Stimulated activated memory B cell treated with anti-CD40 and anti-IgM and Interleukin-4, amounts not matched to agents 10 μg/mL and 1 μg/mL and 100 μg/mL, for 72 hours (primary cell): ENCODE data around the gene RGS3.

Source experiments
- ATAC-seq: fragments of 150-1000 bp; cut with Tn5 transposase; 2 replicates; pipeline ENCODE4 v1.10.0; 2021
- H3K27ac Mint-ChIP-seq: one replicate; pipeline ENCODE4 v1.8.0; 2022; ENCODE audit warnings: mild to moderate bottlenecking, mixed read lengths
- H3K27me3 Mint-ChIP-seq: one replicate; pipeline ENCODE4 v1.8.0; 2022; ENCODE audit warnings: mixed read lengths
- H3K36me3 Mint-ChIP-seq: one replicate; pipeline ENCODE4 v1.8.0; 2022; ENCODE audit warnings: mixed read lengths
- H3K4me1 Mint-ChIP-seq: one replicate; pipeline ENCODE4 v1.8.0; 2022; ENCODE audit warnings: mixed read lengths
- H3K4me3 Mint-ChIP-seq: one replicate; pipeline ENCODE4 v1.8.0; 2022; ENCODE audit warnings: mild to moderate bottlenecking, moderate library complexity, mixed read lengths
- H3K9me3 Mint-ChIP-seq: one replicate; pipeline ENCODE4 v1.8.0; 2022; ENCODE audit warnings: mixed read lengths

The RGS3 gene

GRCh38 chr9:113613815-113614413, 150.4 kb downstream of the RGS3 start:
- Mint-ChIP-seq H3K36me3 (no peaks in the 10 kb centered on the region), H3K4me1 (peaks cover 55% of the 10 kb centered on the region), H3K4me3 (no peak overlapping the region), H3K27ac (peak overlapping the region; percentile 92), H3K27me3 (no peaks in the 10 kb centered on the region), H3K9me3 (no peaks in the 10 kb centered on the region)
- no peak for ATAC-seq

- Mint-ChIP-seq H3K9me3 (no peaks in the 10 kb centered on the region), H3K4me3 (peak overlapping the region; percentile 68), H3K27ac (peak overlapping the region; percentile 92), H3K4me1 (peaks cover 66% of the 10 kb centered on the region), H3K27me3 (no peaks in the 10 kb centered on the region), H3K36me3 (no peaks in the 10 kb centered on the region)
- peak; percentile 84 for ATAC-seq
Observed at GRCh38 chr9:113614843-113615648, 151.5 kb downstream of the RGS3 start.

- ATAC-seq: no peak
- no peaks in the 10 kb centered on the region for H3K27me3 Mint-ChIP-seq
- peak overlapping the region; percentile 92 for H3K27ac Mint-ChIP-seq
- H3K4me3 Mint-ChIP-seq: no peak overlapping the region
- H3K4me1 Mint-ChIP-seq: peaks cover 77% of the 10 kb centered on the region
- no peaks in the 10 kb centered on the region for H3K9me3 Mint-ChIP-seq
- H3K36me3 Mint-ChIP-seq: no peaks in the 10 kb centered on the region
Observed at GRCh38 chr9:113616116-113616515, 152.6 kb downstream of the RGS3 start.

- Mint-ChIP-seq H3K4me3 (no peak overlapping the region), H3K27ac (peak overlapping the region; percentile 92), H3K9me3 (no peaks in the 10 kb centered on the region), H3K4me1 (peaks cover 83% of the 10 kb centered on the region), H3K36me3 (no peaks in the 10 kb centered on the region), H3K27me3 (no peaks in the 10 kb centered on the region)
- ATAC-seq: no peak
Observed at GRCh38 chr9:113616621-113617496, 153.3 kb downstream of the RGS3 start.

GRCh38 chr9:113617550-113617949, 154.0 kb downstream of the RGS3 start:
- Mint-ChIP-seq H3K9me3 (no peaks in the 10 kb centered on the region), H3K27me3 (no peaks in the 10 kb centered on the region), H3K27ac (peak overlapping the region; percentile 92), H3K36me3 (no peaks in the 10 kb centered on the region), H3K4me1 (peaks cover 87% of the 10 kb centered on the region), H3K4me3 (no peak overlapping the region)
- no peak for ATAC-seq

- Mint-ChIP-seq H3K9me3 (no peaks in the 10 kb centered on the region), H3K4me1 (peaks cover 97% of the 10 kb centered on the region), H3K27ac (peak overlapping the region; percentile 92), H3K27me3 (no peaks in the 10 kb centered on the region), H3K36me3 (no peaks in the 10 kb centered on the region), H3K4me3 (peak overlapping the region; percentile 11)
- no peak for ATAC-seq
Observed at GRCh38 chr9:113618836-113619490, 155.4 kb downstream of the RGS3 start.

- H3K36me3 Mint-ChIP-seq: no peaks in the 10 kb centered on the region
- ATAC-seq: no peak
- no peaks in the 10 kb centered on the region for H3K27me3 Mint-ChIP-seq
- H3K4me3 Mint-ChIP-seq: no peak overlapping the region
- no peaks in the 10 kb centered on the region for H3K9me3 Mint-ChIP-seq
- H3K4me1 Mint-ChIP-seq: peaks cover 90% of the 10 kb centered on the region
- H3K27ac Mint-ChIP-seq: peak overlapping the region; percentile 92
Observed at GRCh38 chr9:113619491-113620376, 156.2 kb downstream of the RGS3 start.

- peaks cover 81% of the 10 kb centered on the region for H3K4me1 Mint-ChIP-seq
Observed at GRCh38 chr9:113620377-113621161, 157.0 kb downstream of the RGS3 start.

GRCh38 chr9:113621309-113621791, 157.8 kb downstream of the RGS3 start:
- ATAC-seq: no peak
- H3K27me3 Mint-ChIP-seq: no peaks in the 10 kb centered on the region
- H3K4me1 Mint-ChIP-seq: peaks cover 73% of the 10 kb centered on the region
- peak overlapping the region; percentile 92 for H3K27ac Mint-ChIP-seq
- H3K9me3 Mint-ChIP-seq: no peaks in the 10 kb centered on the region
- H3K36me3 Mint-ChIP-seq: no peaks in the 10 kb centered on the region
- no peak overlapping the region for H3K4me3 Mint-ChIP-seq

More at GRCh38 chr9:113620377-113621161, 157.0 kb downstream of the RGS3 start:
- Mint-ChIP-seq H3K27ac (peak overlapping the region; percentile 92), H3K9me3 (no peaks in the 10 kb centered on the region), H3K27me3 (no peaks in the 10 kb centered on the region), H3K36me3 (no peaks in the 10 kb centered on the region), H3K4me3 (peak overlapping the region; percentile 41)
- ATAC-seq: no peak

- ATAC-seq: no peak
- H3K4me3 Mint-ChIP-seq: no peak overlapping the region
- peaks cover 69% of the 10 kb centered on the region for H3K4me1 Mint-ChIP-seq
- H3K9me3 Mint-ChIP-seq: no peaks in the 10 kb centered on the region
- H3K27me3 Mint-ChIP-seq: no peaks in the 10 kb centered on the region
- no peaks in the 10 kb centered on the region for H3K36me3 Mint-ChIP-seq
- peak overlapping the region; percentile 92 for H3K27ac Mint-ChIP-seq
Observed at GRCh38 chr9:113621980-113622379, 158.5 kb downstream of the RGS3 start.

- peak; percentile 94 for ATAC-seq
- no peaks in the 10 kb centered on the region for H3K36me3 Mint-ChIP-seq
- no peaks in the 10 kb centered on the region for H3K9me3 Mint-ChIP-seq
- H3K4me1 Mint-ChIP-seq: peaks cover 67% of the 10 kb centered on the region
- H3K4me3 Mint-ChIP-seq: peak overlapping the region; percentile 54
- H3K27ac Mint-ChIP-seq: peak overlapping the region; percentile 92
- H3K27me3 Mint-ChIP-seq: no peaks in the 10 kb centered on the region
Observed at GRCh38 chr9:113622600-113623400, 159.3 kb downstream of the RGS3 start.

GRCh38 chr9:113623851-113624485, 160.4 kb downstream of the RGS3 start:
- Mint-ChIP-seq H3K4me1 (peaks cover 57% of the 10 kb centered on the region), H3K36me3 (no peaks in the 10 kb centered on the region), H3K27me3 (no peaks in the 10 kb centered on the region), H3K4me3 (no peak overlapping the region), H3K27ac (peak overlapping the region; percentile 92), H3K9me3 (no peaks in the 10 kb centered on the region)
- ATAC-seq: no peak
